Central memory CD8-positive, alpha-beta T cell (primary cell): ENCODE data around the gene DAGLA.

Experiments
- ATAC-seq: fragments of 150-1000 bp; cut with Tn5 transposase; replicated peaks from 2 replicates; pipeline ENCODE4 v1.10.0; 2022; ENCODE audit warnings: mild to moderate bottlenecking, moderate FRiP score, moderate number of reproducible peaks; ENCODE audit not compliant: poor library complexity, severe bottlenecking; ENCODE audit errors: extremely low read depth
- DNase-seq, 2 donors: peaks; one replicate each; pipeline ENCODE4 v3.0.0; 2021; ENCODE audit warnings: low spot score in 2 of 2
- H3K27ac Mint-ChIP-seq: one replicate; pipeline ENCODE4 v1.8.0; 2022; ENCODE audit warnings: low read depth, mild to moderate bottlenecking, moderate library complexity, mixed read lengths
- H3K27me3 Mint-ChIP-seq: one replicate; pipeline ENCODE4 v1.8.0; 2022; ENCODE audit warnings: mixed read lengths
- H3K36me3 Mint-ChIP-seq: one replicate; pipeline ENCODE4 v1.8.0; 2022; ENCODE audit warnings: mild to moderate bottlenecking, moderate library complexity, mixed read lengths; ENCODE audit not compliant: insufficient read depth
- H3K4me1 Mint-ChIP-seq: one replicate; pipeline ENCODE4 v1.8.0; 2022; ENCODE audit warnings: mixed read lengths
- H3K4me3 Mint-ChIP-seq: one replicate; pipeline ENCODE4 v1.8.0; 2022; ENCODE audit warnings: mild to moderate bottlenecking, moderate library complexity, mixed read lengths
- H3K9me3 Mint-ChIP-seq: one replicate; pipeline ENCODE4 v1.8.0; 2022; ENCODE audit warnings: mixed read lengths

Gene DAGLA

GRCh38 chr11:61718621-61719302 is 38.6 kb downstream of the DAGLA start:
- no peaks in the 10 kb centered on the region for H3K4me1 Mint-ChIP-seq
- DNase-seq, result no peak
- H3K27ac Mint-ChIP-seq, result no peak overlapping the region
- ATAC-seq, result no peak
- no peak overlapping the region for H3K4me3 Mint-ChIP-seq
- no peaks in the 10 kb centered on the region for H3K9me3 Mint-ChIP-seq
- H3K36me3 Mint-ChIP-seq, result peaks cover 3% of the 10 kb centered on the region
- H3K27me3 Mint-ChIP-seq, result no peaks in the 10 kb centered on the region

- H3K9me3 Mint-ChIP-seq, result no peaks in the 10 kb centered on the region
- no peaks in the 10 kb centered on the region for H3K4me1 Mint-ChIP-seq
- ATAC-seq (no peak), DNase-seq (no peak)
- no peaks in the 10 kb centered on the region for H3K27me3 Mint-ChIP-seq
- H3K4me3 Mint-ChIP-seq, result no peak overlapping the region
- H3K36me3 Mint-ChIP-seq, result peaks cover 5% of the 10 kb centered on the region
- H3K27ac Mint-ChIP-seq, result no peak overlapping the region
These were observed 39.8 kb downstream of the DAGLA start for GRCh38 chr11:61719978-61720377.

- Mint-ChIP-seq H3K4me1 (no peaks in the 10 kb centered on the region), H3K27ac (no peak overlapping the region), H3K36me3 (peaks cover 5% of the 10 kb centered on the region), H3K9me3 (no peaks in the 10 kb centered on the region), H3K27me3 (no peaks in the 10 kb centered on the region), H3K4me3 (no peak overlapping the region)
- ATAC-seq, result no peak
- no peak for DNase-seq
These were observed 40.4 kb downstream of the DAGLA start for GRCh38 chr11:61720597-61720996.

- Mint-ChIP-seq H3K9me3 (no peaks in the 10 kb centered on the region), H3K27ac (no peak overlapping the region), H3K4me1 (no peaks in the 10 kb centered on the region), H3K4me3 (no peak overlapping the region), H3K27me3 (no peaks in the 10 kb centered on the region), H3K36me3 (peaks cover 4% of the 10 kb centered on the region)
- no peak for ATAC-seq
- no peak for DNase-seq
These were observed 44.2 kb downstream of the DAGLA start for GRCh38 chr11:61724437-61724836.

GRCh38 chr11:61725781-61726231 is 45.6 kb downstream of the DAGLA start:
- no peak for ATAC-seq
- H3K27ac Mint-ChIP-seq, result no peak overlapping the region
- H3K4me1 Mint-ChIP-seq, result no peaks in the 10 kb centered on the region

GRCh38 chr11:61726775-61727174 is 46.6 kb downstream of the DAGLA start:
- no peak for DNase-seq
- ATAC-seq, result no peak
- no peaks in the 10 kb centered on the region for H3K27me3 Mint-ChIP-seq
- no peak overlapping the region for H3K27ac Mint-ChIP-seq
- no peak overlapping the region for H3K4me3 Mint-ChIP-seq
- no peaks in the 10 kb centered on the region for H3K4me1 Mint-ChIP-seq
- H3K36me3 Mint-ChIP-seq, result peaks cover 4% of the 10 kb centered on the region
- no peaks in the 10 kb centered on the region for H3K9me3 Mint-ChIP-seq

More at GRCh38 chr11:61725781-61726231, 45.6 kb downstream of the DAGLA start:
- no peak for DNase-seq
- H3K27me3 Mint-ChIP-seq, result no peaks in the 10 kb centered on the region
- no peaks in the 10 kb centered on the region for H3K9me3 Mint-ChIP-seq
- peaks cover 4% of the 10 kb centered on the region for H3K36me3 Mint-ChIP-seq
- no peak overlapping the region for H3K4me3 Mint-ChIP-seq

- Mint-ChIP-seq H3K27me3 (no peaks in the 10 kb centered on the region), H3K36me3 (peaks cover 2% of the 10 kb centered on the region), H3K4me1 (no peaks in the 10 kb centered on the region), H3K9me3 (no peaks in the 10 kb centered on the region), H3K27ac (no peak overlapping the region), H3K4me3 (no peak overlapping the region)
- DNase-seq (no peak), ATAC-seq (no peak)
These were observed 47.2 kb downstream of the DAGLA start for GRCh38 chr11:61727401-61727811.

- Mint-ChIP-seq H3K9me3 (no peaks in the 10 kb centered on the region), H3K27me3 (no peaks in the 10 kb centered on the region), H3K4me1 (peaks cover 3% of the 10 kb centered on the region), H3K4me3 (no peak overlapping the region), H3K36me3 (peaks cover 2% of the 10 kb centered on the region), H3K27ac (no peak overlapping the region)
- DNase-seq (no peak), ATAC-seq (no peak)
These were observed 48.1 kb downstream of the DAGLA start for GRCh38 chr11:61728066-61728939.

GRCh38 chr11:61728940-61729219 is 48.7 kb downstream of the DAGLA start:
- H3K27ac Mint-ChIP-seq, result no peak overlapping the region
- no peaks in the 10 kb centered on the region for H3K27me3 Mint-ChIP-seq
- peaks cover 7% of the 10 kb centered on the region for H3K4me1 Mint-ChIP-seq
- ATAC-seq, result no peak
- H3K9me3 Mint-ChIP-seq, result no peaks in the 10 kb centered on the region
- DNase-seq, result no peak
- H3K36me3 Mint-ChIP-seq, result peaks cover under 1% of the 10 kb centered on the region
- no peak overlapping the region for H3K4me3 Mint-ChIP-seq

GRCh38 chr11:61730240-61730994 is 50.2 kb downstream of the DAGLA start:
- Mint-ChIP-seq H3K27me3 (no peaks in the 10 kb centered on the region), H3K27ac (no peak overlapping the region), H3K4me1 (peaks cover 7% of the 10 kb centered on the region), H3K9me3 (no peaks in the 10 kb centered on the region), H3K36me3 (no peaks in the 10 kb centered on the region), H3K4me3 (no peak overlapping the region)
- DNase-seq, result no peak
- no peak for ATAC-seq

GRCh38 chr11:61731211-61731951 is 51.2 kb downstream of the DAGLA start:
- no peaks in the 10 kb centered on the region for H3K36me3 Mint-ChIP-seq
- H3K27me3 Mint-ChIP-seq, result no peaks in the 10 kb centered on the region
- H3K27ac Mint-ChIP-seq, result no peak overlapping the region
- H3K4me3 Mint-ChIP-seq, result no peak overlapping the region
- H3K9me3 Mint-ChIP-seq, result no peaks in the 10 kb centered on the region
- peaks cover 7% of the 10 kb centered on the region for H3K4me1 Mint-ChIP-seq
- ATAC-seq (no peak), DNase-seq (no peak)

GRCh38 chr11:61731952-61732675 is 51.9 kb downstream of the DAGLA start:
- Mint-ChIP-seq H3K36me3 (no peaks in the 10 kb centered on the region), H3K27ac (no peak overlapping the region), H3K4me3 (no peak overlapping the region), H3K4me1 (peaks cover 7% of the 10 kb centered on the region), H3K9me3 (no peaks in the 10 kb centered on the region), H3K27me3 (no peaks in the 10 kb centered on the region)
- DNase-seq, result no peak
- no peak for ATAC-seq
